K562 treated with DMSO at 1 percent for 12 hours (cell line): ENCODE results near the gene ECHDC3. TPM values are rescaled to one million over a fixed set of nuclear protein-coding genes. Genes with fewer than 3 reads are reported as not detected.

ENCODE experiments used
- total RNA-seq: library from RNA; unstranded; fragments of 300-600 nt; gene quantifications from 2 replicates; pipeline ENCODE4 v1.2.3, GENCODE V29; 2022; ENCODE audit not compliant: insufficient read depth

ECHDC3 gene
- 20.2 and 21.7 TPM in 2 replicates for total RNA-seq

GRCh38 chr10:11742009-11742778 is at the start of gene ECHDC3:
Gene ECHDC3, plus strand, starts transcription at chr10:11742382. Its CDS starts 195 bp downstream, at chr10:11742577.

Other genes starting within 250 kb of the ECHDC3 start
- gene USP6NL, start 130.7 kb upstream of the ECHDC3 start, total RNA-seq, result 6.6 and 21.9 TPM in 2 replicates
- gene PROSER2, start 81.0 kb downstream of the ECHDC3 start, total RNA-seq, result 4.7 and 5.6 TPM in 2 replicates